Measurements from ENCODE around the gene MAP3K19.

Gene MAP3K19

GRCh38 chr2:134919341-134920210 lies 127.7 kb downstream of the MAP3K19 start:
- DNase-seq: peak; percentile 30

GRCh38 chr2:134918526-134919340 lies 128.5 kb downstream of the MAP3K19 start, which contains the start of gene CCNT2:
Gene CCNT2, plus strand, starts transcription at chr2:134918822. Its CDS starts 33 bp downstream, at chr2:134918855.
- peak; percentile 100 for DNase-seq

GRCh38 chr2:134917888-134918525 lies 129.2 kb downstream of the MAP3K19 start:
- peak; percentile 85 for DNase-seq

- peak; percentile 5 for DNase-seq
These were observed 129.8 kb downstream of the MAP3K19 start for GRCh38 chr2:134917360-134917865.
